ENCODE measurements around the gene WDR77. TPM values are rescaled to one million over a fixed set of nuclear protein-coding genes. Genes with fewer than 3 reads are reported as not detected.

The WDR77 gene
- total RNA-seq, 4 donors from 2014 or later, result 20.5 to 33.5 (median 28.7) TPM

- ATAC-seq, result peak; percentile 66
- H3K27ac ChIP-seq, result peak overlapping the region in 2 of 4 donors; percentile 24 to 53
- H3K36me3 ChIP-seq, result peaks cover 0 to 79% of the 10 kb centered on the region in 2 donors
- TF ChIP-seq POLR2AphosphoS5 (IDR thresholded peaks at IDR 0.05) (no peak), CTCF (IDR thresholded peaks at IDR 0.05) (no peak), EP300 (IDR thresholded peaks at IDR 0.05) (no peak), POLR2A (IDR thresholded peaks at IDR 0.05) (no peak)
- no peak overlapping the region for H3K4me3 ChIP-seq
- H3K27me3 ChIP-seq, result no peaks in the 10 kb centered on the region
- 52 to 86% methylated on average over 3 of the region's 3 CpGs for WGBS, 2 donors (ENCODE audit: low coverage in 1 of 2)
- H3K4me1 ChIP-seq, result no peaks in the 10 kb centered on the region
- no peaks in the 10 kb centered on the region for H3K9me3 ChIP-seq
Measured at GRCh38 chr1:111471012-111471411, 22.0 kb upstream of the WDR77 start.

DNA sequence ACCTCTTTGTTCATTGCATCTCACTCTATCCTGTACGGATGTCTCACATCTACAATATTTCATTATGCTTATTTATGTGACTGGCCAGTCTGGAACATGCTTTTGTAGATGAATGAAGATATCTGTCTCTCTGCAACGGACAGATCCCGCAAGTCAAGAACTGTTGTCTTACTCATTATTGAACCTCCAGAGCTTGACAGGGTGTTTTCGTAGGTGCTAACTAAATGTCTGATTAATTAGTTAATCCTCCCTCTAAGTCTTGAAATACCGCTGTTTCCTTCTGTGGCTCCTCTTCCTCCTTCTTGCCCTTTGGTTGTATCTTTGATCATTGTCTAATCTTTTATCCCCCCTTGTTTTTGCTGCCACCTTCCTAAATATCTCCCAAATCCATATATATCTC is 21.5 kb upstream of the WDR77 start:
- WGBS, 2 donors (ENCODE audit: low coverage in 1 of 2), result 93 to 98% methylated on average over 4 to 5 of the region's 5 CpGs

GRCh38 chr1:111469539-111469938 is 20.5 kb upstream of the WDR77 start:
- peaks cover 0 to 86% of the 10 kb centered on the region in 2 donors for H3K36me3 ChIP-seq
- no peaks in the 10 kb centered on the region for H3K4me1 ChIP-seq
- TF ChIP-seq EP300 (IDR thresholded peaks at IDR 0.05) (no peak), POLR2AphosphoS5 (IDR thresholded peaks at IDR 0.05) (no peak), CTCF (IDR thresholded peaks at IDR 0.05) (no peak), POLR2A (IDR thresholded peaks at IDR 0.05) (no peak)
- H3K9me3 ChIP-seq, result no peaks in the 10 kb centered on the region
- no peak overlapping the region for H3K4me3 ChIP-seq
- H3K27me3 ChIP-seq, result no peaks in the 10 kb centered on the region
- no peak for ATAC-seq
- no peak overlapping the region for H3K27ac ChIP-seq

More for the DNA sequence above, 21.5 kb upstream of the WDR77 start:
- TF ChIP-seq CTCF (IDR thresholded peaks at IDR 0.05) (no peak), POLR2AphosphoS5 (IDR thresholded peaks at IDR 0.05) (no peak), POLR2A (IDR thresholded peaks at IDR 0.05) (no peak), EP300 (IDR thresholded peaks at IDR 0.05) (no peak)
- Histone ChIP-seq H3K27ac (peak overlapping the region in 2 of 4 donors; percentile 24 to 44), H3K4me1 (no peaks in the 10 kb centered on the region), H3K9me3 (no peaks in the 10 kb centered on the region), H3K4me3 (no peak overlapping the region), H3K36me3 (peaks cover 0 to 76% of the 10 kb centered on the region in 2 donors), H3K27me3 (no peaks in the 10 kb centered on the region)
- no peak for ATAC-seq

- Histone ChIP-seq H3K36me3 (peaks cover 0 to 87% of the 10 kb centered on the region in 2 donors), H3K4me1 (no peaks in the 10 kb centered on the region), H3K27me3 (no peaks in the 10 kb centered on the region), H3K4me3 (no peak overlapping the region), H3K9me3 (no peaks in the 10 kb centered on the region), H3K27ac (no peak overlapping the region)
- TF ChIP-seq POLR2AphosphoS5 (IDR thresholded peaks at IDR 0.05), result no peak
- TF ChIP-seq EP300 (IDR thresholded peaks at IDR 0.05), result no peak
- TF ChIP-seq CTCF (IDR thresholded peaks at IDR 0.05), result no peak
- no peak for TF ChIP-seq POLR2A (IDR thresholded peaks at IDR 0.05)
- no peak for ATAC-seq
Measured at GRCh38 chr1:111468717-111469100, 19.7 kb upstream of the WDR77 start.

DNA sequence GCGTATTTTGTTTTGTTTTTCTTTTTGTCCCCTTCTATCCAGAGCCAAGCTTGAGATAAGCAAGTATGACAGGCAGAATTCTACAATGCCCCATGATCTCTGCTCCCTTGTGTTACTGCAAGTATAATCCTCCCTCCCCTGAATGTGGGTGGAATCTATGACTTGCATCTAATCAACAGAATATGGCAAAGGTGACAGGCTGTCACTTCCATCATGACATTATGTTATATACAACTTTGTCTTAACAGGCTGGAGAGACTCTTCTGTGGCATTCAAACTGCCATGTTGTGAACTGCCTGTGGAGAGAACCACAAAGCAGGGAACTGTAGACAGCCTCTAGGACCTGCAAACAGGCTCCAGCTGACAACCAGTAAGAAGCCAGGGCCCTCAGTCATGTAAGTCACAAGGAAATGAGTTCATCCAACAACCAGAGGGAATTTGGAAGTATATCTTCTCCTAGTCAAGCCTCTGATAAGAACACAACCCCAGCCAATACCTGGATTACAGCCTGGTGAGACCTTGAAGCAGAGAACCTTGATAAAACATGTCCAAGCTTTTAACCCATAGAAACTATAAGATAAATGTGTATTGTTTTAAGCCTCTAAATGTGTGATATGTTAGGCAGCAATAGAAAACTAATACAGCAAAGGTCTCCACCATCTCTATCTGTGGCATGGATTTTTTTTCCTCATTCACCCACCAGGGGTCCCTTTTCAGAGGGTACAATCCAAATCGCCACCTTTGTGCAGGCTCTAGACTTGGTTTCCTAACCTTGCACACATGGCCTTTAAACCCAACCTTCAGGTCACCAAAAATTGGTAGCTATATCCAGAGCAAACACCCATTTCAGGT is 19.0 kb upstream of the WDR77 start:
- Histone ChIP-seq H3K4me3 (no peak overlapping the region), H3K36me3 (peaks cover 0 to 88% of the 10 kb centered on the region in 2 donors), H3K27ac (no peak overlapping the region), H3K27me3 (no peaks in the 10 kb centered on the region), H3K9me3 (no peaks in the 10 kb centered on the region), H3K4me1 (peaks cover 0 to 5% (median 0%) of the 10 kb centered on the region in 3 donors)
- TF ChIP-seq CTCF (IDR thresholded peaks at IDR 0.05), result no peak
- no peak for TF ChIP-seq POLR2A (IDR thresholded peaks at IDR 0.05)
- no peak for TF ChIP-seq EP300 (IDR thresholded peaks at IDR 0.05)
- no peak for TF ChIP-seq POLR2AphosphoS5 (IDR thresholded peaks at IDR 0.05)
- ATAC-seq, result no peak
- 60 to 93% methylated on average over 1 to 2 of the region's 2 CpGs for WGBS, 2 donors (ENCODE audit: low coverage in 1 of 2)

All from gastroesophageal sphincter (tissue), 4 donors.